Endothelial cell of umbilical vein (primary cell): Measurements from ENCODE around the gene CDC42EP4. TPM values are rescaled to one million over a fixed set of nuclear protein-coding genes. Genes with fewer than 3 reads are reported as not detected.

ENCODE experiments used
- BruUV-seq: library from RNA; stranded (reverse); fragments of 400-500 nt; replicated peaks from 2 replicates; lab custom pipeline; 2021; lab: Mats Ljungman, UMichigan
- CTCF ChIA-PET: fragments of 300-600, 350-600 bp; sonication (Branson Sonifier 250); formaldehyde crosslinking; loops from one replicate; lab custom pipeline; 2021; ENCODE audit warnings: antibody characterized with exemption, inconsistent platforms; lab: Charles Lee
- POLR2A ChIA-PET: fragments of 300-600, 350-600 bp; sonication (Branson Sonifier 250); formaldehyde crosslinking; loops from one replicate; lab custom pipeline; 2021; ENCODE audit warnings: antibody characterized with exemption, inconsistent platforms; lab: Charles Lee
- DNase-seq: peaks from one replicate; pipeline ENCODE4 v3.0.0-alpha.2; 2011; ENCODE audit warnings: low read depth, low spot score
- FAIRE-seq: peaks from 2 replicates; lab custom pipeline; 2011; peaks lifted over from hg19 to GRCh38; lab: Jason Lieb, UNC
- H2AFZ ChIP-seq: 2 replicates; pipeline ENCODE4 v1.6.0; 2012; ENCODE audit warnings: low read depth, low read length, control low read depth, inconsistent platforms
- H3K27ac ChIP-seq: 2 replicates; pipeline ENCODE4 v1.5.1; 2011; ENCODE audit warnings: low read depth, mild to moderate bottlenecking, control low read depth, low read length, moderate library complexity; ENCODE audit not compliant: insufficient read depth
- H3K27me3 ChIP-seq, 2 experiments: 2 replicates each; pipeline versions ENCODE4 v1.6.0 to v1.6.1; 2011; ENCODE audit warnings: low read length in 2 of 2, mixed read lengths in 1 of 2; ENCODE audit not compliant: control insufficient read depth in 2 of 2, insufficient read depth in 2 of 2
- H3K36me3 ChIP-seq, 2 experiments: 2 replicates in 1 of 2; 3 replicates in 1 of 2; pipeline ENCODE4 v1.5.1; 2011; ENCODE audit warnings: low read length in 2 of 2, mild to moderate bottlenecking in 1 of 2, moderate library complexity in 1 of 2; ENCODE audit not compliant: control insufficient read depth in 2 of 2, insufficient read depth in 2 of 2; ENCODE audit errors: extremely low read depth in 1 of 2
- H3K4me1 ChIP-seq: 3 replicates; pipeline ENCODE4 v1.5.1; 2011; ENCODE audit warnings: mild to moderate bottlenecking, low read length; ENCODE audit not compliant: control insufficient read depth, insufficient read depth; ENCODE audit errors: extremely low read depth
- H3K4me2 ChIP-seq: 2 replicates; pipeline ENCODE4 v1.6.1; 2011; ENCODE audit warnings: low read length, control low read depth, mixed read lengths; ENCODE audit not compliant: insufficient read depth
- H3K4me3 ChIP-seq, 3 experiments: fragments of 200-600 bp in 1 of 3; sonication (generic), shearing (Covaris generic) in 1 of 3; replicated peaks in 1 of 3; 2 replicates each; pipeline ENCODE4 v1.5.1; 2011 to 2016; ENCODE audit warnings: control low read depth in 3 of 3, low read length in 3 of 3, mild to moderate bottlenecking in 2 of 3, inconsistent platforms in 1 of 3, low read depth in 1 of 3, moderate library complexity in 1 of 3; ENCODE audit not compliant: insufficient read depth in 1 of 3
- H3K79me2 ChIP-seq: 2 replicates; pipeline ENCODE4 v1.6.0; 2012; ENCODE audit warnings: low read length, inconsistent platforms; ENCODE audit not compliant: control insufficient read depth, insufficient read depth
- H3K9ac ChIP-seq: replicated peaks from 2 replicates; pipeline ENCODE3; 2011; ENCODE audit warnings: low read length, control low read depth; ENCODE audit not compliant: insufficient read depth; ENCODE audit errors: extremely low read depth
- H3K9me1 ChIP-seq: replicated peaks from 3 replicates; pipeline ENCODE4 v1.6.0; 2011; ENCODE audit warnings: mild to moderate bottlenecking, low read length; ENCODE audit not compliant: control insufficient read depth, insufficient read depth; ENCODE audit errors: extremely low read depth
- H3K9me3 ChIP-seq: replicated peaks from 2 replicates; pipeline ENCODE4 v1.5.1; 2012; ENCODE audit warnings: low read length, inconsistent platforms; ENCODE audit not compliant: control insufficient read depth, insufficient read depth
- H4K20me1 ChIP-seq: replicated peaks from 2 replicates; pipeline ENCODE3; 2011; ENCODE audit warnings: mild to moderate bottlenecking, low read length; ENCODE audit not compliant: control insufficient read depth, insufficient read depth; ENCODE audit errors: extremely low read depth
- CTCF ChIP-seq, 2 donors: IDR thresholded peaks; 1 replicate in 1 of 2; 2 replicates in 1 of 2; pipeline ENCODE4 v1.5.1; 2011; ENCODE audit warnings: low read length in 2 of 2, mild to moderate bottlenecking in 2 of 2, moderate library complexity in 2 of 2, control low read depth in 1 of 2, inconsistent platforms in 1 of 2, low read depth in 1 of 2; ENCODE audit not compliant: insufficient read depth in 1 of 2; ENCODE audit errors: extremely low read depth in 1 of 2
- EZH2 ChIP-seq: IDR thresholded peaks from 2 replicates; pipeline ENCODE4 v1.6.1; 2012; ENCODE audit warnings: borderline replicate concordance, low read depth, mild to moderate bottlenecking, moderate library complexity, low read length, inconsistent platforms; ENCODE audit not compliant: severe bottlenecking
- FOS ChIP-seq: IDR thresholded peaks from 2 replicates; pipeline ENCODE4 v1.6.1; 2011; ENCODE audit warnings: mild to moderate bottlenecking, low read length, moderate library complexity, borderline replicate concordance; ENCODE audit not compliant: insufficient read depth
- GATA2 ChIP-seq: IDR thresholded peaks from 2 replicates; pipeline ENCODE4 v1.7.0; 2011; ENCODE audit warnings: low read depth, mild to moderate bottlenecking, moderate library complexity, mixed read lengths, low read length; ENCODE audit not compliant: insufficient read length, insufficient read depth
- JUN ChIP-seq: IDR thresholded peaks from 2 replicates; pipeline ENCODE4 v1.6.1; 2011; ENCODE audit warnings: borderline replicate concordance, low read depth; ENCODE audit not compliant: insufficient read length, insufficient read depth
- MAX ChIP-seq: IDR thresholded peaks from 2 replicates; pipeline ENCODE4 v1.6.1; 2011; ENCODE audit not compliant: insufficient read depth, insufficient read length
- MYC ChIP-seq: IDR thresholded peaks from one replicate; pipeline ENCODE4 v1.6.1; 2011; ENCODE audit warnings: mild to moderate bottlenecking, low read depth, low read length
- POLR2A ChIP-seq: IDR thresholded peaks from 2 replicates; pipeline ENCODE4 v1.6.1; 2012; ENCODE audit warnings: low read depth, mild to moderate bottlenecking, control low read depth, low read length
- POLR2AphosphoS5 ChIP-seq: IDR thresholded peaks from 2 replicates; pipeline ENCODE4 v1.6.1; 2012; ENCODE audit warnings: low read depth, mild to moderate bottlenecking, control low read depth, low read length, moderate library complexity; ENCODE audit not compliant: insufficient read depth
- dilution Hi-C: fragments of 300-500 bp; cut with MboI; formaldehyde crosslinking; loops from one replicate; pipeline ENCODE4 v1.15.0; 2019; ENCODE audit warnings: low sequenced_read_pairs; ENCODE audit not compliant: extremely low pct_ligation_motif_present
- intact Hi-C: fragments of 100-400 bp; cut with micrococcal nuclease; formaldehyde crosslinking; loops from one replicate; pipeline ENCODE4 v1.10.0; 2022
- polyA plus RNA-seq, 4 experiments: library from polyadenylated mRNA; depleted of rRNA in 3 of 4; stranded (reverse) in 3 of 4; unstranded in 1 of 4; fragments of >200 nt; gene quantifications; 2 replicates each; pipeline versions ENCODE4 v1.2.1 to v1.2.3, GENCODE V29; 2011 to 2012; ENCODE audit warnings: missing spikeins in 1 of 4
- total RNA-seq: library from RNA; stranded (reverse); gene quantifications from 2 replicates; pipeline ENCODE4 v1.2.3, GENCODE V29; 2021

Gene CDC42EP4
- total and polyA plus RNA-seq, 2 donors (not counting 3 experiments of a cell fraction or from before 2014, with no cell fraction given), result 11.4 to 19.6 TPM

GRCh38 chr17:73349647-73350046 is 37.8 kb upstream of the CDC42EP4 start:
- FAIRE-seq (no peak), DNase-seq (no peak)
- H3K36me3 ChIP-seq, result no peaks in the 10 kb centered on the region
- no TSS peak for BruUV-seq
- intact Hi-C loops (no loop called here), dilution Hi-C loops (no loop called here)
- no peak overlapping the region for H3K27ac ChIP-seq
- H2AFZ ChIP-seq, result no peak overlapping the region
- TF ChIP-seq POLR2AphosphoS5 (no peak), POLR2A (no peak), MAX (no peak), GATA2 (no peak), FOS (no peak), EZH2 (no peak), MYC (no peak), CTCF (IDR thresholded peaks at IDR 0.05; ENCODE audit: extremely low read depth in 1 of 2, insufficient read depth in 1 of 2, low read depth in 1 of 2, low read length in 2 of 2) (no peak), JUN (no peak)
- no peaks in the 10 kb centered on the region for H3K9me3 ChIP-seq
- H3K9ac ChIP-seq, result no peak overlapping the region
- CTCF ChIA-PET, result interaction anchor here (0.8 to 1.1 kb wide), 3 partner anchors 11 to 51 kb away, joined by 3 read pairs; no protein-coding TSS in a partner anchor
- no peaks in the 10 kb centered on the region for H4K20me1 ChIP-seq
- H3K9me1 ChIP-seq, result no peaks in the 10 kb centered on the region
- POLR2A ChIA-PET, result interaction anchor here (0.6 kb wide), 1 partner anchor 87 kb away, joined by 4 read pairs; no protein-coding TSS in a partner anchor
- H3K4me2 ChIP-seq, result no peak overlapping the region
- H3K4me1 ChIP-seq, result no peaks in the 10 kb centered on the region
- H3K79me2 ChIP-seq, result no peaks in the 10 kb centered on the region
- H3K4me3 ChIP-seq, result no peak overlapping the region
- H3K27me3 ChIP-seq, result no peaks in the 10 kb centered on the region
